ENCODE measurements around the gene CES2. TPM values are rescaled to one million over a fixed set of nuclear protein-coding genes. Genes with fewer than 3 reads are reported as not detected.
A peak's percentile ranks its signal among the peaks of the same experiment; 100 is the strongest.
"Not testable (repeated sequence)": the region's sequence is repeated elsewhere in the genome, so short reads cannot be mapped to it uniquely, and the experiment has no call there.

Gene CES2
- total RNA-seq, 2 donors from 2014 or later = 31.2 to 31.5 TPM

GRCh38 chr16:66945939-66946338 is 10.6 kb downstream of the CES2 start:
- peaks cover 24% of the 10 kb centered on the region for H3K36me3 Mint-ChIP-seq (ENCODE audit: low read depth)
- no peak for ATAC-seq (replicated peaks)
- H3K9me3 Mint-ChIP-seq = no peaks in the 10 kb centered on the region
- peaks cover 19% of the 10 kb centered on the region for H3K27me3 Mint-ChIP-seq
- no peak overlapping the region for H3K4me3 Mint-ChIP-seq
- H3K4me1 Mint-ChIP-seq = peaks cover 9% of the 10 kb centered on the region
- no peak overlapping the region for H3K27ac Mint-ChIP-seq

- Mint-ChIP-seq H3K9me3 (peaks cover 3% of the 10 kb centered on the region), H3K27ac (no peak overlapping the region), H3K4me1 (peaks cover 9% of the 10 kb centered on the region), H3K4me3 (no peak overlapping the region), H3K36me3 (ENCODE audit: low read depth) (peaks cover 17% of the 10 kb centered on the region), H3K27me3 (peaks cover 23% of the 10 kb centered on the region)
- ATAC-seq (replicated peaks) = no peak
Measured at GRCh38 chr16:66946541-66946940, 11.2 kb downstream of the CES2 start.

- peaks cover 14% of the 10 kb centered on the region for H3K36me3 Mint-ChIP-seq (ENCODE audit: low read depth)
- peak overlapping the region; percentile 18 for H3K27ac Mint-ChIP-seq
- H3K4me3 Mint-ChIP-seq = peak overlapping the region; percentile 86
- peaks cover 27% of the 10 kb centered on the region for H3K27me3 Mint-ChIP-seq
- peaks cover 5% of the 10 kb centered on the region for H3K9me3 Mint-ChIP-seq
- ATAC-seq (replicated peaks) = no peak
- H3K4me1 Mint-ChIP-seq = peaks cover 9% of the 10 kb centered on the region
Measured at GRCh38 chr16:66946974-66947301, 11.6 kb downstream of the CES2 start.

DNA sequence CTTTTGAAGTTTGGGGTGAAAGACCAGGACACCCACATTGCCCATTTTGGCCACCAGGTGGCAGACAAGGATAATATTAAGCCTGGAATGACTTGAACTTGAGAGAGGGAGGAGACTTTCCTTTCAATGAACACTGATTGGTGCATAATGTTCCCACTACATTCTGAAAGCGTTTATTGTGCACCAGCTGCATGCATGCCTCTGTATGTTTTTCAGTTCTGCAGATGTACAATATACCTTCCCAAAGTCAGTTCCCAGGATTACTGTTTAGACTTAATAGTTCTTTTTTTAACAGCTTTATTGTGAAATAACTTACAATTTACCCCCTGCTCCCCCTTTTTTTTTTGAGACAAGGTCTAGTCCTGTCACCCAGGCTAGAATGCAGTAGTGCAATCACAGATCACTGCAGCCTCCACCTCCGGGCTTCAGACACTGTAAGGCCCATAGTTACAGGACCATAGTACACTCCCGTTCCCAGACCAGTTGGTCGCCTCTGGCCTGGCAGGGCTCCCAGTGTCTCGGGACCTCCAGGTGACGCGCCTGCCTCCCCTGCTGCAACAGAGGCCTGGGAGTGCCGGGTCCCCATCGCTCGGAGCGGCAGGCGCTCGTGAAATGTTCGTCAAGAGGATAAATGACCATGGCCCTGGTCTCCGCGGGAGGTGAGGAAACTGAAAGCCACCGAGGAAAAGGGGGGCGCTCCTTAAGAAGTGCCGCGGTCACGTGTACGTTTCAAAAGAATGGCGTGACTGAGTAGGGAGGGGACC is 12.2 kb downstream of the CES2 start:
- H3K4me3 Mint-ChIP-seq = peak overlapping the region; percentile 86
- peaks cover 8% of the 10 kb centered on the region for H3K36me3 Mint-ChIP-seq (ENCODE audit: low read depth)
- peaks cover 5% of the 10 kb centered on the region for H3K9me3 Mint-ChIP-seq
- peaks cover 9% of the 10 kb centered on the region for H3K4me1 Mint-ChIP-seq
- H3K27ac Mint-ChIP-seq = peak overlapping the region; percentile 18
- peaks cover 27% of the 10 kb centered on the region for H3K27me3 Mint-ChIP-seq
- ATAC-seq (replicated peaks) = peak; percentile 89

- Mint-ChIP-seq H3K27ac (no peak overlapping the region), H3K4me1 (peaks cover 9% of the 10 kb centered on the region), H3K9me3 (peaks cover 5% of the 10 kb centered on the region), H3K4me3 (peak overlapping the region; percentile 86), H3K27me3 (peaks cover 31% of the 10 kb centered on the region), H3K36me3 (ENCODE audit: low read depth) (peaks cover under 1% of the 10 kb centered on the region)
- ATAC-seq (replicated peaks) = peak; percentile 14
Measured at GRCh38 chr16:66948134-66948836, 13.0 kb downstream of the CES2 start.

DNA sequence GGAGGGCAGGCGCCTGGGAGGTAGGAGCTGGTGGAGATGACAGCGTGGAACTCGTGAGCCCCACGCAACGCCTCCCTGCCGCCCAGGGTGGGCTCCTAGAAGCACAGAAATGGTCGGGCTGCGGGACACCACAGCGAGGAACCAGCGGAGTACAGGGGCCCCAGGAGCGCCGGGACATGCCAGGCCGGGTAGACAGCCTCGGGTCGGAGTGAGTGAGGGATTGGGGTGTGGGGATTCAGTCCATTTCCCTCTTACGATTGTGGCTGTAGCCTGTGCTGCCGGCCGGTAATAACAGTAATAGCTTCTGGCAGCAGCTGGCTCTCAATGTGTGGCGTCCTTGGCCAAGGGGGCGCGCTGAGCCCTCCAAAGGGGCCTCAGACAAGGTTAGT is 13.5 kb downstream of the CES2 start:
- Mint-ChIP-seq H3K9me3 (peaks cover 5% of the 10 kb centered on the region), H3K27ac (no peak overlapping the region), H3K4me3 (peak overlapping the region; percentile 86), H3K4me1 (peaks cover 9% of the 10 kb centered on the region), H3K36me3 (ENCODE audit: low read depth) (no peaks in the 10 kb centered on the region), H3K27me3 (peaks cover 34% of the 10 kb centered on the region)
- ATAC-seq (replicated peaks) = no peak

GRCh38 chr16:66949472-66949871 is 14.2 kb downstream of the CES2 start:
- H3K27me3 Mint-ChIP-seq = peaks cover 36% of the 10 kb centered on the region
- H3K4me3 Mint-ChIP-seq = peak overlapping the region; percentile 17
- no peaks in the 10 kb centered on the region for H3K36me3 Mint-ChIP-seq (ENCODE audit: low read depth)
- peaks cover 9% of the 10 kb centered on the region for H3K4me1 Mint-ChIP-seq
- no peak overlapping the region for H3K27ac Mint-ChIP-seq
- ATAC-seq (replicated peaks) = no peak
- peaks cover 5% of the 10 kb centered on the region for H3K9me3 Mint-ChIP-seq

DNA sequence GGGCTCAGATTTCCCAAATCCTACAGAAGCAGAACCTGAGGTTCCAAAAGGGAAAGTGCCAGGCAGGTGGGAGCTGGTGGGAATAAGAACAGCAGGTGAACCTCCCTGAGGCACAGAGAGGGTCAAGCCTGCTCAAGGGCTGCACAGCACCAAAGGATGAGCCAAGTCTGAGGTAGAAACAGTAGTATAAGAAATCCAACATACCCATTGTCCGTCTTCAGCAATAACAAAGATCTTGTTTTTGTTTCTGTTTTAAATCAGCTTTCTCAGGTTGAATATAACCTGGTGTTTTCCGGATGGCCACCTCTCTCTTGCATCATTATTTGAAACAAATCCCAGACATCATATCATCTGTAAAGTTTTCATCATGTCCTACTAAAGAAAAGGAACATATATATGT is 15.1 kb downstream of the CES2 start:
- Mint-ChIP-seq H3K4me1 (peaks cover 9% of the 10 kb centered on the region), H3K9me3 (peaks cover 5% of the 10 kb centered on the region), H3K27me3 (peaks cover 36% of the 10 kb centered on the region), H3K27ac (no peak overlapping the region), H3K4me3 (peak overlapping the region; percentile 3), H3K36me3 (ENCODE audit: low read depth) (no peaks in the 10 kb centered on the region)
- peak; percentile 25 for ATAC-seq (replicated peaks)

- Mint-ChIP-seq H3K27me3 (peaks cover 36% of the 10 kb centered on the region), H3K4me1 (peaks cover 9% of the 10 kb centered on the region), H3K36me3 (ENCODE audit: low read depth) (no peaks in the 10 kb centered on the region), H3K4me3 (peak overlapping the region; percentile 3), H3K9me3 (peaks cover 5% of the 10 kb centered on the region), H3K27ac (no peak overlapping the region)
- ATAC-seq (replicated peaks) = no peak
Measured at GRCh38 chr16:66950971-66951790, 15.9 kb downstream of the CES2 start.

GRCh38 chr16:66952430-66953110 is 17.3 kb downstream of the CES2 start:
- H3K27ac Mint-ChIP-seq = no peak overlapping the region
- H3K4me1 Mint-ChIP-seq = peaks cover 3% of the 10 kb centered on the region

GRCh38 chr16:66953462-66954096 is 18.3 kb downstream of the CES2 start:
- H3K27me3 Mint-ChIP-seq = peaks cover 31% of the 10 kb centered on the region

More at GRCh38 chr16:66952430-66953110, 17.3 kb downstream of the CES2 start:
- no peaks in the 10 kb centered on the region for H3K36me3 Mint-ChIP-seq (ENCODE audit: low read depth)
- H3K27me3 Mint-ChIP-seq = peaks cover 36% of the 10 kb centered on the region
- H3K4me3 Mint-ChIP-seq = no peak overlapping the region
- ATAC-seq (replicated peaks) = no peak
- H3K9me3 Mint-ChIP-seq = peaks cover 5% of the 10 kb centered on the region

GRCh38 chr16:66954097-66954659 is 18.9 kb downstream of the CES2 start:
- no peak overlapping the region for H3K27ac Mint-ChIP-seq

More at GRCh38 chr16:66953462-66954096, 18.3 kb downstream of the CES2 start:
- peaks cover 11% of the 10 kb centered on the region for H3K4me1 Mint-ChIP-seq
- peaks cover 5% of the 10 kb centered on the region for H3K9me3 Mint-ChIP-seq
- H3K4me3 Mint-ChIP-seq = no peak overlapping the region
- no peak for ATAC-seq (replicated peaks)
- no peaks in the 10 kb centered on the region for H3K36me3 Mint-ChIP-seq (ENCODE audit: low read depth)
- H3K27ac Mint-ChIP-seq = no peak overlapping the region

DNA sequence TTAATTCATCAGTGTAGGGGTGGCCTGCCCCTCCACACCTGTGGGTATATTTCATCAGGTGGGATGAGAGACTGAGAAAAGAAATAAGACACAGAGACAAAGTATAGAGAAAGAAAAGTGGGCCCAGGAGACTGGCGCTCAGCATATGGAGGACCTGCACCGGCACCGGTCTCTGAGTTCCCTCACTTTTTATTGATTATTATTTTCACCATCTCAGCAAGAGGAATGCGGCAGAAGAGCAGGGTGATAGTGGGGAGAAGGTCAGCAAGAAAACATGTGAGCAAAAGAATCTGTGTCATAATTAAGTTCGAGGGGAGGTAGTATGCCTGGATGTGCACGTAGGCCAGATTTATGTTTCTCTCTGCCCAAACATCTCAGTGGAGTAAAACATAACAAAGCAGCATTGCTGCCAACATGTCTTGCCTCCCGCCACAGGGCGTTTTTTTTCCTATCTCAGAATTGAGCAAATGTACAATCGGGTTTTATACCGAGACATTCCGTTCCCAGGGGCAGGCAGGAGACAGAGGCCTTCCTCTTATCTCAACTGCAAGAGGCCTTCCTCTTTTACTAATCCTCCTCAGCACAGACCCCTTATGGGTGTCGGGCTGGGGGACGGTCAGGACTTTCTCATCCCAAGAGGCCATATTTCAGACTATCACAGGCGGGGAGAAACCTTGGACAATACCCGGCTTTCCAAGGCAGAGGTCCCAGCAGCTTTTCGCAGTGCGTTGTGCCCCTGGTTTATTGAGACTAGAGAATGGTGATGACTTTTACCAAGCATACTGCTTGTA is 20.2 kb downstream of the CES2 start:
- not testable (repeated sequence) for H3K36me3 Mint-ChIP-seq (ENCODE audit: low read depth); ATAC-seq (replicated peaks); H3K27ac Mint-ChIP-seq; H3K9me3 Mint-ChIP-seq; H3K4me3 Mint-ChIP-seq
- Mint-ChIP-seq H3K4me1 (peaks cover 19% of the 10 kb centered on the region), H3K27me3 (peaks cover 19% of the 10 kb centered on the region)

More at GRCh38 chr16:66954097-66954659, 18.9 kb downstream of the CES2 start:
- Mint-ChIP-seq H3K36me3 (ENCODE audit: low read depth) (no peaks in the 10 kb centered on the region), H3K27me3 (peaks cover 26% of the 10 kb centered on the region), H3K9me3 (peaks cover 5% of the 10 kb centered on the region), H3K4me3 (no peak overlapping the region), H3K4me1 (peaks cover 17% of the 10 kb centered on the region)
- peak; percentile 79 for ATAC-seq (replicated peaks)
